Measurements from ENCODE around the gene MRGPRG. TPM values are rescaled to one million over a fixed set of nuclear protein-coding genes. Genes with fewer than 3 reads are reported as not detected.

Gene MRGPRG
- total and polyA plus RNA-seq, 5 donors, result not detected

- no peak for ATAC-seq
- no peak overlapping the region for H3K4me3 ChIP-seq (ENCODE audit: low read length)
- H3K9me3 ChIP-seq (ENCODE audit: control insufficient read depth, low read length), result no peaks in the 10 kb centered on the region
- no peak overlapping the region for H3K27ac ChIP-seq (ENCODE audit: low read length)
- 72% methylated on average over 2 of the region's 2 CpGs for WGBS
- intact Hi-C loops (cut with DNase I), result loop anchor here in 1 of 4 donors (10.0 kb wide), 2 partner anchors 54 to 56 kb away; partner anchors contain the start of gene MRGPRE
- no peaks in the 10 kb centered on the region for H3K4me1 ChIP-seq (ENCODE audit: control insufficient read depth, insufficient read depth, low read length)
- no peak for DNase-seq
- no peaks in the 10 kb centered on the region for H3K27me3 ChIP-seq (ENCODE audit: control insufficient read depth, insufficient read depth)
Observed at GRCh38 chr11:3178349-3178748, 40.3 kb downstream of the MRGPRG start.

GRCh38 chr11:3177931-3178330 is 40.7 kb downstream of the MRGPRG start:
- H3K27me3 ChIP-seq (ENCODE audit: control insufficient read depth, insufficient read depth), result no peaks in the 10 kb centered on the region
- intact Hi-C loops (cut with DNase I), result loop anchor here in 1 of 4 donors (10.0 kb wide), 2 partner anchors 53 to 57 kb away; partner anchors contain the start of gene MRGPRE
- no peak for DNase-seq
- H3K27ac ChIP-seq (ENCODE audit: low read length), result no peak overlapping the region
- 80% methylated on average over 2 of the region's 2 CpGs for WGBS
- no peak overlapping the region for H3K4me3 ChIP-seq (ENCODE audit: low read length)
- H3K4me1 ChIP-seq (ENCODE audit: control insufficient read depth, insufficient read depth, low read length), result no peaks in the 10 kb centered on the region
- ATAC-seq, result no peak
- no peaks in the 10 kb centered on the region for H3K9me3 ChIP-seq (ENCODE audit: control insufficient read depth, low read length)

GRCh38 chr11:3176487-3176886 is 42.1 kb downstream of the MRGPRG start:
- no peak for DNase-seq
- Histone ChIP-seq H3K4me1 (ENCODE audit: control insufficient read depth, insufficient read depth, low read length) (no peaks in the 10 kb centered on the region), H3K27ac (ENCODE audit: low read length) (no peak overlapping the region), H3K9me3 (ENCODE audit: control insufficient read depth, low read length) (no peaks in the 10 kb centered on the region), H3K27me3 (ENCODE audit: control insufficient read depth, insufficient read depth) (no peaks in the 10 kb centered on the region), H3K4me3 (ENCODE audit: low read length) (no peak overlapping the region)
- no peak for ATAC-seq
- intact Hi-C loops (cut with DNase I), result loop anchor here in 1 of 4 donors (10.0 kb wide), 2 partner anchors 52 to 58 kb away; partner anchors contain the start of gene MRGPRE

- H3K27me3 ChIP-seq (ENCODE audit: control insufficient read depth, insufficient read depth), result no peaks in the 10 kb centered on the region
- no peak overlapping the region for H3K27ac ChIP-seq (ENCODE audit: low read length)
- no peak overlapping the region for H3K4me3 ChIP-seq (ENCODE audit: low read length)
- ATAC-seq, result no peak
- no peak for DNase-seq
- no peaks in the 10 kb centered on the region for H3K9me3 ChIP-seq (ENCODE audit: control insufficient read depth, low read length)
- intact Hi-C loops (cut with DNase I), result loop anchor here in 1 of 4 donors (10.0 kb wide), 2 partner anchors 50 to 60 kb away; partner anchors contain the start of gene MRGPRE
- H3K4me1 ChIP-seq (ENCODE audit: control insufficient read depth, insufficient read depth, low read length), result no peaks in the 10 kb centered on the region
Observed at GRCh38 chr11:3175194-3175593, 43.4 kb downstream of the MRGPRG start.

- intact Hi-C loops (cut with DNase I), result loop anchor here in 1 of 4 donors (10.0 kb wide), 2 partner anchors 50 to 60 kb away; partner anchors contain the start of gene MRGPRE
- no peaks in the 10 kb centered on the region for H3K4me1 ChIP-seq (ENCODE audit: control insufficient read depth, insufficient read depth, low read length)
- no peak overlapping the region for H3K4me3 ChIP-seq (ENCODE audit: low read length)
- H3K9me3 ChIP-seq (ENCODE audit: control insufficient read depth, low read length), result no peaks in the 10 kb centered on the region
- no peak for ATAC-seq
- 92% methylated on average over 3 of the region's 3 CpGs for WGBS
- DNase-seq, result no peak
- no peaks in the 10 kb centered on the region for H3K27me3 ChIP-seq (ENCODE audit: control insufficient read depth, insufficient read depth)
- no peak overlapping the region for H3K27ac ChIP-seq (ENCODE audit: low read length)
Observed at GRCh38 chr11:3174387-3174786, 44.2 kb downstream of the MRGPRG start.

- Histone ChIP-seq H3K27me3 (ENCODE audit: control insufficient read depth, insufficient read depth) (no peaks in the 10 kb centered on the region), H3K27ac (ENCODE audit: low read length) (no peak overlapping the region), H3K4me1 (ENCODE audit: control insufficient read depth, insufficient read depth, low read length) (peaks cover 3% of the 10 kb centered on the region), H3K4me3 (ENCODE audit: low read length) (no peak overlapping the region), H3K9me3 (ENCODE audit: control insufficient read depth, low read length) (no peaks in the 10 kb centered on the region)
- intact Hi-C loops (cut with DNase I), result loop anchor here in 1 of 4 donors (10.0 kb wide), 2 partner anchors 49 to 61 kb away; partner anchors contain the start of gene MRGPRE
- DNase-seq (no peak), ATAC-seq (no peak)
- WGBS, result 96% methylated on average over 2 of the region's 2 CpGs
Observed at GRCh38 chr11:3173795-3174194, 44.8 kb downstream of the MRGPRG start.

GRCh38 chr11:3171931-3172560 is 46.6 kb downstream of the MRGPRG start:
- WGBS, result 66% methylated on average over 12 of the region's 12 CpGs
- Histone ChIP-seq H3K4me3 (ENCODE audit: low read length) (no peak overlapping the region), H3K27me3 (ENCODE audit: control insufficient read depth, insufficient read depth) (no peaks in the 10 kb centered on the region), H3K9me3 (ENCODE audit: control insufficient read depth, low read length) (no peaks in the 10 kb centered on the region), H3K27ac (ENCODE audit: low read length) (no peak overlapping the region), H3K4me1 (ENCODE audit: control insufficient read depth, insufficient read depth, low read length) (peaks cover 3% of the 10 kb centered on the region)
- ATAC-seq (no peak), DNase-seq (peak in 1 of 3 donors; percentile 16)
- intact Hi-C loops (cut with DNase I), result loop anchor here in 1 of 4 donors (10.0 kb wide), 2 partner anchors 47 to 63 kb away; partner anchors contain the start of gene MRGPRE

GRCh38 chr11:3170756-3171650 is 47.6 kb downstream of the MRGPRG start:
- Histone ChIP-seq H3K4me1 (ENCODE audit: control insufficient read depth, insufficient read depth, low read length) (peaks cover 3% of the 10 kb centered on the region), H3K9me3 (ENCODE audit: control insufficient read depth, low read length) (no peaks in the 10 kb centered on the region), H3K4me3 (ENCODE audit: low read length) (no peak overlapping the region), H3K27me3 (ENCODE audit: control insufficient read depth, insufficient read depth) (no peaks in the 10 kb centered on the region), H3K27ac (ENCODE audit: low read length) (no peak overlapping the region)
- intact Hi-C loops (cut with DNase I), result loop anchor here in 1 of 4 donors (10.0 kb wide), 2 partner anchors 46 to 64 kb away; partner anchors contain the start of gene MRGPRE
- WGBS, result 88% methylated on average over 24 of the region's 24 CpGs
- ATAC-seq (no peak), DNase-seq (peak in 1 of 3 donors; percentile 27)

- WGBS, result 49% methylated on average over 18 of the region's 18 CpGs
- no peak overlapping the region for H3K27ac ChIP-seq (ENCODE audit: low read length)
- intact Hi-C loops (cut with DNase I), result loop anchor here in 1 of 4 donors (10.0 kb wide), 2 partner anchors 45 to 65 kb away; partner anchors contain the start of gene MRGPRE
- H3K9me3 ChIP-seq (ENCODE audit: control insufficient read depth, low read length), result no peaks in the 10 kb centered on the region
- no peak overlapping the region for H3K4me3 ChIP-seq (ENCODE audit: low read length)
- no peaks in the 10 kb centered on the region for H3K27me3 ChIP-seq (ENCODE audit: control insufficient read depth, insufficient read depth)
- peaks cover 3% of the 10 kb centered on the region for H3K4me1 ChIP-seq (ENCODE audit: control insufficient read depth, insufficient read depth, low read length)
- no peak for ATAC-seq
- peak in 1 of 3 donors; percentile 49 for DNase-seq
Observed at GRCh38 chr11:3170044-3170755, 48.4 kb downstream of the MRGPRG start.

- 4% methylated on average over 31 of the region's 31 CpGs for WGBS
- Histone ChIP-seq H3K4me1 (ENCODE audit: control insufficient read depth, insufficient read depth, low read length) (peaks cover 3% of the 10 kb centered on the region), H3K9me3 (ENCODE audit: control insufficient read depth, low read length) (no peaks in the 10 kb centered on the region), H3K27me3 (ENCODE audit: control insufficient read depth, insufficient read depth) (no peaks in the 10 kb centered on the region), H3K4me3 (ENCODE audit: low read length) (peak overlapping the region; percentile 4), H3K27ac (ENCODE audit: low read length) (no peak overlapping the region)
- ATAC-seq, result peak; percentile 64 to 71
- DNase-seq, result peak; percentile 65 to 87 (median 85)
- intact Hi-C loops (cut with DNase I), result loop anchor here in 1 of 4 donors (10.0 kb wide), 2 partner anchors 45 to 65 kb away; partner anchors contain the start of gene MRGPRE
Observed at GRCh38 chr11:3169255-3170043, 49.2 kb downstream of the MRGPRG start.
